Measurements from ENCODE around the gene KIF13A.
"Not testable (repeated sequence)": the region's sequence is repeated elsewhere in the genome, so short reads cannot be mapped to it uniquely, and the experiment has no call there.

KIF13A gene

GRCh38 chr6:17894191-17894590 is 93.2 kb downstream of the KIF13A start:
- no peak for DNase-seq

- DNase-seq: no peak
These were observed 95.2 kb downstream of the KIF13A start for GRCh38 chr6:17892097-17892686.

GRCh38 chr6:17890309-17890708 is 97.1 kb downstream of the KIF13A start:
- DNase-seq: no peak

GRCh38 chr6:17889777-17890176 is 97.7 kb downstream of the KIF13A start:
- not testable (repeated sequence) for DNase-seq

GRCh38 chr6:17886891-17887290 is 100.5 kb downstream of the KIF13A start:
- no peak for DNase-seq

- DNase-seq: no peak
These were observed 101.4 kb downstream of the KIF13A start for GRCh38 chr6:17885889-17886576.

GRCh38 chr6:17884498-17885478 is 102.6 kb downstream of the KIF13A start:
- DNase-seq: no peak

- DNase-seq: no peak
These were observed 103.6 kb downstream of the KIF13A start for GRCh38 chr6:17883665-17884497.

- peak in 1 of 2 donors; percentile 5 for DNase-seq
These were observed 106.2 kb downstream of the KIF13A start for GRCh38 chr6:17881085-17881858.

- no peak for DNase-seq
These were observed 108.3 kb downstream of the KIF13A start for GRCh38 chr6:17879184-17879583.

GRCh38 chr6:17878734-17879133 is 108.7 kb downstream of the KIF13A start:
- no peak for DNase-seq

GRCh38 chr6:17877895-17878440 is 109.5 kb downstream of the KIF13A start:
- no peak for DNase-seq

- DNase-seq: no peak
These were observed 110.1 kb downstream of the KIF13A start for GRCh38 chr6:17877196-17877894.

GRCh38 chr6:17874753-17875152 is 112.7 kb downstream of the KIF13A start:
- DNase-seq: no peak

GRCh38 chr6:17872908-17873307 is 114.5 kb downstream of the KIF13A start:
- no peak for DNase-seq

GRCh38 chr6:17871836-17872235 is 115.6 kb downstream of the KIF13A start:
- DNase-seq: no peak

- no peak for DNase-seq
These were observed 116.3 kb downstream of the KIF13A start for GRCh38 chr6:17871189-17871519.

- no peak for DNase-seq
These were observed 116.9 kb downstream of the KIF13A start for GRCh38 chr6:17870300-17871188.

- DNase-seq: no peak
These were observed 117.7 kb downstream of the KIF13A start for GRCh38 chr6:17869753-17870050.
